Measurements from ENCODE around the gene TIMP1.

GRCh38 chrX:47572773-47573340 lies 9.4 kb upstream of the TIMP1 start:
- TF ChIP-seq GABPB1 (CRISPR knock-in tag; IDR thresholded peaks at IDR 0.05), result no peak
- TF ChIP-seq FOXK1 (CRISPR knock-in tag; IDR thresholded peaks at IDR 0.05; ENCODE audit: borderline replicate concordance, low read depth), result no peak
- no peak for TF ChIP-seq ZNF264 (CRISPR knock-in tag; IDR thresholded peaks at IDR 0.05)
- TF ChIP-seq NFE2L2 (IDR thresholded peaks at IDR 0.05; ENCODE audit: low read length), result no peak
- no peak for TF ChIP-seq KLF11 (CRISPR knock-in tag; IDR thresholded peaks at IDR 0.05)
- no peak for TF ChIP-seq ZNF282 (IDR thresholded peaks at IDR 0.05; ENCODE audit: partially characterized antibody)
- no peak for TF ChIP-seq IRF9 (CRISPR knock-in tag; IDR thresholded peaks at IDR 0.05; ENCODE audit: borderline replicate concordance)
- no peak for TF ChIP-seq NR1H2 (CRISPR knock-in tag; IDR thresholded peaks at IDR 0.05; ENCODE audit: borderline replicate concordance, low read depth)
- TF ChIP-seq PBX3 (CRISPR knock-in tag; IDR thresholded peaks at IDR 0.05; ENCODE audit: borderline replicate concordance), result no peak

Data from HepG2 (cell line).